GM18502 (cell line): Measurements from ENCODE around the gene DNAJC1.
"Not testable (repeated sequence)": the region's sequence is repeated elsewhere in the genome, so short reads cannot be mapped to it uniquely, and the experiment has no call there.

Source experiments
- ATAC-seq: cut with Tn5 transposase; IDR thresholded peaks from one replicate; pipeline ENCODE4 v1.9.1; 2021; ENCODE audit warnings: mild to moderate bottlenecking; ENCODE audit not compliant: unreplicated experiment, poor library complexity

The DNAJC1 gene

GRCh38 chr10:21747809-21748208 lies 255.7 kb downstream of the DNAJC1 start:
- ATAC-seq = no peak

- ATAC-seq = no peak
These were observed 257.4 kb downstream of the DNAJC1 start for GRCh38 chr10:21746118-21746517.

- no peak for ATAC-seq
These were observed 259.3 kb downstream of the DNAJC1 start for GRCh38 chr10:21744223-21744622.

- no peak for ATAC-seq
These were observed 260.7 kb downstream of the DNAJC1 start for GRCh38 chr10:21742740-21743412.

GRCh38 chr10:21740989-21741388 lies 262.5 kb downstream of the DNAJC1 start:
- no peak for ATAC-seq

GRCh38 chr10:21737106-21737505 lies 266.4 kb downstream of the DNAJC1 start:
- no peak for ATAC-seq

GRCh38 chr10:21733710-21734109 lies 269.8 kb downstream of the DNAJC1 start:
- ATAC-seq = no peak

GRCh38 chr10:21732067-21732772 lies 271.3 kb downstream of the DNAJC1 start:
- peak; percentile 93 for ATAC-seq

GRCh38 chr10:21728618-21729017 lies 274.9 kb downstream of the DNAJC1 start:
- no peak for ATAC-seq

- no peak for ATAC-seq
These were observed 275.9 kb downstream of the DNAJC1 start for GRCh38 chr10:21727452-21728168.

- ATAC-seq = no peak
These were observed 276.8 kb downstream of the DNAJC1 start for GRCh38 chr10:21726601-21727225.

GRCh38 chr10:21724687-21725367 lies 278.7 kb downstream of the DNAJC1 start:
- peak; percentile 88 for ATAC-seq

GRCh38 chr10:21724020-21724589 lies 279.4 kb downstream of the DNAJC1 start:
- no peak for ATAC-seq

GRCh38 chr10:21722209-21722608 lies 281.3 kb downstream of the DNAJC1 start:
- ATAC-seq = no peak

GRCh38 chr10:21721000-21721665 lies 282.4 kb downstream of the DNAJC1 start:
- no peak for ATAC-seq

- no peak for ATAC-seq
These were observed 283.4 kb downstream of the DNAJC1 start for GRCh38 chr10:21720090-21720489.

GRCh38 chr10:21719502-21719901 lies 284.0 kb downstream of the DNAJC1 start:
- no peak for ATAC-seq

- ATAC-seq = not testable (repeated sequence)
These were observed 286.0 kb downstream of the DNAJC1 start for GRCh38 chr10:21717437-21718054.
